GM18502 (cell line): ENCODE data around the gene NXPE3.

Experiments used
- ATAC-seq: cut with Tn5 transposase; IDR thresholded peaks from one replicate; pipeline ENCODE4 v1.9.1; 2021; ENCODE audit warnings: mild to moderate bottlenecking; ENCODE audit not compliant: unreplicated experiment, poor library complexity

The NXPE3 gene

GRCh38 chr3:101827211-101828174, 48.5 kb downstream of the NXPE3 start:
- ATAC-seq = peak; percentile 83

DNA sequence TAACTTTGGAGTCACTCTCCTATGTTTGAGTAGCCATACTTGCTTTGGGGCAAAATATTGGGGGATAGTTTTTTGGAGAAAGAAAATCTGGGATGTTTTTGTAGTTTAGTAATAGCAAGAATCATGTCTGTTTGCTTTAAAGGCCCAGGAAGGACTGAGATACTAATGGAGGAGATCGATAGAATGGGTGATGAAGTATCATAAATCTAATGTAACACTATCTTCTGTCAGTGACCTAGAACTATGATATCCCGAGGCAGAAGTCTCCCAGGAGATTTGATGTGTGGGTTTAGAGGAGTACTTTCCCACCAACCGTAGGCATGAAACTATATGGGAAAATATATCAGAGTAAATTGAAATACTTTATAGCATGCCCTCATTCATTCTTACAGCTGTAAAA, 49.3 kb downstream of the NXPE3 start:
- no peak for ATAC-seq

- peak; percentile 50 for ATAC-seq
These were observed 49.9 kb downstream of the NXPE3 start for GRCh38 chr3:101828691-101829436.

- no peak for ATAC-seq
These were observed 50.4 kb downstream of the NXPE3 start for GRCh38 chr3:101829437-101829830.

- peak; percentile 23 for ATAC-seq
These were observed 50.9 kb downstream of the NXPE3 start for GRCh38 chr3:101829874-101830273.

GRCh38 chr3:101833446-101833974, 54.5 kb downstream of the NXPE3 start:
- ATAC-seq = no peak

- no peak for ATAC-seq
These were observed 56.7 kb downstream of the NXPE3 start for GRCh38 chr3:101835676-101836075.

GRCh38 chr3:101836160-101836559, 57.1 kb downstream of the NXPE3 start:
- no peak for ATAC-seq

GRCh38 chr3:101836652-101837598, 57.9 kb downstream of the NXPE3 start:
- no peak for ATAC-seq

GRCh38 chr3:101838691-101839090, 59.7 kb downstream of the NXPE3 start:
- ATAC-seq = no peak

GRCh38 chr3:101840066-101840465, 61.1 kb downstream of the NXPE3 start:
- ATAC-seq = no peak

- ATAC-seq = no peak
These were observed 63.4 kb downstream of the NXPE3 start for GRCh38 chr3:101842245-101842934.

- ATAC-seq = no peak
These were observed 63.9 kb downstream of the NXPE3 start for GRCh38 chr3:101842935-101843330.

DNA sequence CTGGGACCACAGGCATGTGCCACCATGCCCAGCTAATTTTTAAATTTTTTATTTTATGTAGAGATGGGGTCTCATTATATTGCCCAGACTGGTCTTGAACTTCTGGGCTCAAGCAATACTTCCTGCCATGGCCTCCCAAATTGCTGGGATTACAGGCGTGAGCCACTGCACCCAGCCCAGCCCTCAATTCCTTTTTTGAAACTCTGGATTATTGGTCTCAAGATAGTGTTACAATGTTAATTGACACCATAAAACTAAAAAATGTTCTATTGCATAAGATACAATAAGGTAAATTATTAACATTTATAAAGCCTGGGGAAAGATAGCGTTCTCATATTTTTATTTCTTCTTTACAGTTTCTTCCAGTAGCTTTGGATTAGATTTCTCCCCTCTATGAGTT, 66.4 kb downstream of the NXPE3 start:
- no peak for ATAC-seq

DNA sequence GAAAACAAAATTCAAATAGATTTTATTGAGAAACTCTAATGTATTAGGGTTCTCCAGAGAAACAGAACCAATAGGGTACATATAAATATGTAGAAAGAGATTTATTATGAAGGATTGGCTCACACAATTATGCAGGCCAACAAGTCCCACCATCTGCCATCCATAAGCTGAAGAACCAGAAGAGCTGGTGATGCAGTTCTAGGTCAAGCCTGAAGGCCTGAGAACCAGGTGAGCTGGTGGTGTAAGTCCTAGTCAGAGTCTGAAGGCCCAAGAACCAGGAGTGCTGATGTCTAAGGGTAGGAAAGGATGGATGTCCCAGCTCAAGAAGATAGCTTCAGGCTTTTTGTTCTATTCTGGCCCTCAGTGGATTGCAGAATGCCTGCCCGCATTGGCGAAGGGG, 67.7 kb downstream of the NXPE3 start:
- no peak for ATAC-seq

DNA sequence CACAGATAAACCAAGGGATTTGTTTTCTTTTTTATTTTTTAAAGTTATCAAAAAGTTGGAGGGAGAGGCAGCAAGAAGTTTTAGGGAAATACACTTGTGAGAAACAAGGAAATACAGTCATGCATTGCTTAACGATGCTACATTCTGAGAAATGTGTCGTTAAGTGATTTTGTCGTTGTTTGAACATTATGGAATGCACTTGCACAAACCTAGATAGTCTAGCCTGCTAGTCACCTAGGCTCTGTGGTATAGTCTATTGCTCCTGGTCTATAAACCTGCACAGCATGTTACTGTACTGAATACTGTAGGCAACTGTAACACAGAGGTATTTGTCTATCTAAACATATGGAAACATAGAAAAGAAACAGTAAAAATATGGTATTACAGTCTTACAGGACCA, 68.3 kb downstream of the NXPE3 start:
- no peak for ATAC-seq

GRCh38 chr3:101848326-101848725, 69.3 kb downstream of the NXPE3 start:
- no peak for ATAC-seq

DNA sequence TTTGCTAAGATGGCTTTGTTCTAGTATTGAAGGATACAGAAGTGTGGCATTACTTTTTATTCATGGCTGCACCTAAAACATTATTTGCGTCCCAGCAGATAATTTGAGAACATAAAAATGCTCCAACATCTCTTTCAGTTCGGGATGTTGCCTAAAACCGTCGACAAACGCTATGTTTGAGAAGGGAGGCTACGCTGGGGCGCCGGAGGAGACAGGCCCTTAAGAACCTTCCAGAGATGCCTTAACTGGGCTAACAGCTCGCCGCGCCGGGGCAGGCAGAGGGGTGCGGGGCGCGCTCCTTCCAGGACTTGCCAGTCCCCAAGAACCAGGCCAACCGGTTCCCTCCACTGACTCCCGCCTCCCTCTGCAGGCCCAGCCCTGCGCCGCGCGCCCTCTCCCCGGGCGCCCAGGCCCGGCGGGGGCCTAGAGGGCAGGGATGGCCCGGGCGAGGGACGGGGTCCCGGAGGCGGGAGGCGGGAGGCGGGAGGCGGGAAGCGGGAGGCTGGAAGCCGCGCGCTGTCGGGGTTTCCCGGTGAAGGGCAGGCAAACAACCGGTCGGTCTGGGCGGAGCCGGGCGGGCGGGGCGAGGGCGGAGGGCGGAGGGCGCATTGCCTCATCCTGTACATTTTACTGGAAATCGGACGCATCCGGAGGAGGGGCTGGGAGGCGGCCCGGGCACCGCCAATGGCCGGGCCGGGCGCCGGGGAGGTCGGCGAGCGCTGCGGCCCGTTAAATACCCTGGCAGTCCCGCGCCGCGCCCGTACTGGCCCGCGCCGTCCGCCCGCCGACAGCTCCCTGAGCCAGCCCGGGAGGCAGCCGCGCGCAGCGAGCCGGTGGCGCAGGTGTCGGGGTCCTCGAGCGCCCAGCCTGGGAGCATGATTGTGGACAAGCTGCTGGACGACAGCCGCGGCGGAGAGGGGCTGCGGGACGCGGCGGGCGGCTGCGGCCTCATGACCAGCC, 70.0 kb downstream of the NXPE3 start, which contains the start of gene NFKBIZ:
Gene NFKBIZ, plus strand, starts transcription at position 761 of the 960 bp plus-strand sequence. Its CDS starts 115 bp downstream, at position 876.
- peak; percentile 76 for ATAC-seq
